Nasal cavity respiratory epithelium epithelial cell of viscerocranial mucosa (primary cell): Measurements from ENCODE around the gene ZNF284. TPM values are rescaled to one million over a fixed set of nuclear protein-coding genes. Genes with fewer than 3 reads are reported as not detected.

Experiments used
- total RNA-seq: library from RNA; depleted of rRNA; stranded (reverse); fragments of >200 nt; gene quantifications from 2 replicates; pipeline ENCODE4 v1.2.3, GENCODE V29; 2014

ZNF284 gene
- total RNA-seq, result 1.7 and 3.3 TPM in 2 replicates

DNA sequence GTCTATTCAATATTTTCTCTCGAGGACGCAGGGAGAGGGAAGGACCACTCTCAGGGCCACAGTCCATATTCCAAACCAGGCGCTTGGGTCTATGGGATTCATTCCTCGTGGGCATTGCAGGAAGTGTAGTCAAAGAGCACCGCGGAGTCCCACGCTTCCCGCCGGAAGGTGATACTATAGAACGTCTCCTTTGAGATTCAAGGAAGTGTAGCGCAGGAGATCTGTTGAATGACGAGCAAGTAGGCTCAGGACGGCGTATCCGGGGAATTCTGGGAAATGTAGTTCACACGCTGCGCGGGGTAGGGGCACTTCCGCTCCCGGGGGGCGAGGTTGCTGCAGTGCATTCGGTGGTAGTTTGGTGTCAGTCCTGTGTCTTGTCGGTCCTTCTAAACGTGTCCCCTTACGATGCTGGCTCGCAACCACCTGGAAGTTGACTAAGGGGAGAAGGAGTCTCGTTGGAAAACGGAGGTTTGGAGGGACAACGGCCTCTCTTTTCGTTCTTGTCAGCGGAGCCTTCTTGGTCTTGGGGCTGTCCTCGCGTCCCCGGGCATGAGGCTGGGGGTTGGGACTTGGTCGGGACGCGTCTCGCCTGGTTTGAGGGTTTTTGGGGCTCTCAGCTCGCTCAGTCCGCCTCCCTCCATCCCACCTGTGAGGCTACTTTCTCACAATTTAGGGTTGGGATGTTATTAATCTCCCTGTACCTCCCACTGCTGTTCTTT, at the start of gene ZNF284:
Gene ZNF284 (plus strand): TSS at position 336 of the 719 bp plus-strand sequence. CDS start 4,231 bp downstream, outside the sequence.

DNA sequence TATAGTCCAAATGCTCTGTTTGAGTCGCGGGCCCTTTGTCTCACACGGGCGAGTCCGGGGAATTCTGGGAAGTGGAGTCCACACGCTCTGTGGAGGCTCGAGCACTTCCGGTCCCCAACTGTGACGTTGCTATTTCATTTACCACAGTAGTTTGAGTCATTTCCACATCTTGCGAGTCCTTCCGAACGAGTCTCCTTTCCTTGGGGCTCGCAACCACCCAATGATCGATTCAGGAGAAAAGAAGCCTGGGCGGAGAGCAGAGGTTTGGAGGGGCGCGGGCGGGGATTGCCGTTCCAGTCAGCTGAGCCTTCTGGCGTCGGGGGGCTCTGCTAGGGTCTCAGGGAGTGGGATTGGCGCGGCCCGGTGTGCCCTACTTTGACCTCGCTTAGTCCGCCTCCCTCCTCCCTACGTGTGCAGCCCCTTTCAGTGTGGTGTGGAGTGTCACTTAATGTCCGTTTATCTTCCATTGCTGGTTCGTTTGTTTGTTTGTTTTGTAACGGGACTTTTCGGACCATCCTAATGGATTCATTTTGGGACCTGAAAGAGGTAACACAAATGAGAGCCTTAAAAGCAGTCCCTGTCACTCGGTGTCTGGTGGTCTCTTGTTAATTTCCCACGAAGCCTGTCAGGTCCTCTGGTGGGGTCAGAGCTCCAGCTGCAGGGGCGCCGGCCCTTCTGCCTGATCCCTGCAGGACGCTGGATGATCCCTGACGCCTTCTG, 46.6 kb upstream of the ZNF284 start, which contains the start of gene ZNF222:
Gene ZNF222 (plus strand): TSS at position 163 of the 720 bp plus-strand sequence. CDS start 58 bp downstream, at position 221.

DNA sequence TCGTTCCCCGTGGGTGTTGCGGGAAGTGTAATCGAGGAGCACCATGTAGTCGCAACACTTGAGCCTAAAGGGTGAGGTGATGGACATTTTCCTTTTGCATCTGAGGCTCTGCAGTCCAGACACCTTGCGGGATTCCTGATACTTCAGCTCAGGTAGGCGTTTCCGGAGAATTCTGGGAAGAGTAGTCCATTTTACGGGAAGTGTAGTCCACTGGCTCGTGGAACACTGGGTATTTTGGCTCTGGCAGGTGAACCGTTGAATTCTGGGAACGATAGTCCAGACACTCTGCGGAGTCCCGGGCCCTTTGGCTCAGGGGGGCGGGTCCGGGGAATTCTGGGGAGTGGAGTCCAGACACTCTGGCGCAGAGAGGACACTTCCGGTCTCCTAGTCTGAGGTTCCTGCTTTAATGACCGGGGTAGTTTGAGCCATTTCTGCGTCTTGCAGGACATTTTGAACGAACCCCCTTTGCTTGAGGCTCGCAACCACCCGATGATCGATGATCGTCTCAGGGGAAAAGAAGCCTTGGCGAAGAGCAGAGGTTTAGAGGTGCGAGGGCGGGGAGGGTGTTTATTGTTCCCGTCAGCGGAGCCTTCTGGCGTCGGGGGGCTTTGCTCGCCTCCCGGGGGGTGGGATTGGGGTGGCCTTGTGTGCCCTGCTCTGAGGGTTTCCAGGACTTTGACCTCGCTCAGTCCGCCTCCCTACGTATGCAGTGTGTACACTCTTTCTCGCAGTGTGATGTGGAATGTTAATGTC, 20.1 kb upstream of the ZNF284 start, which contains the start of gene ZNF223:
Gene ZNF223 (plus strand): TSS at position 387 of the 753 bp plus-strand sequence. CDS start 3,141 bp downstream, outside the sequence.

DNA sequence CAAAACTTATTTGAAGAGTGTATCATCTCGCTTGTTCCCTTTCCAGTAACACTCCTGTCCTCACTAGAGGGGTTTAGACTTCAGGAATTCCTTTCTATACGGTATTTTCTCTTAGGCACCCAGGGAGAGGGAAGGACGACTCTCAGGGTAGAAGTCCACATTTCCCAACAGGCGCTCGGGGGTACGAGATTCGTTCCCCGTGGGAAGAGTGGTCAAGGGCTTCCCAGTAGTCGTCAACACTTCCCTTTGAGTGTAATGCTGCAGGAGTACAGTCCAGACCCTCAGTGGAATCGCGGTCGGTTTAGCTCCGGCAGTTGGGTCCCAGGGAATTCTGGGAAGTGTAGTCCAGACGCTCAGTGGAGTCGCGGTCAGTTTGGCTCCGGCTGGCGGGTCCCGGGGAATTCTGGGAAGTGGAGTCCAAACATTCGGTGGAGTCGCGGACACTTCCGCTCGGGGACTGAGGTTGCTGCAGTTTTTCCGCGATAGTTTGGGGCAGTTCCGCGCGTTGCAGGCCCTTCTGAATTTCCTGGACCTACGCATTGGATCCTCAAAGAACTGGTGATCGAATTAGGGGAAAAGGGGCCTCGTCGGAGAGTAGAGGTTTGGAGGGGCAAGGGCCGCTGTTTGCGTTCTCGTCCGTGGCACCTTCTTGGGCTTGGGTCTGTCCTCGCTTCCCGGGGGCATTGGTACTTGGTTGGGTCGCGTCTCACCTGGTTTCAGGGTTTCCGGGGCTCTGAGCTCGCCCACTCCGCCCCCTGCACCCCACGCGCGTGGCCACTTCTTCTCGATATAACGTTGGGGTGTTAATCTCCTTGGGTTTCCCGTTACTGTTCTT, 22.2 kb downstream of the ZNF284 start, which contains the start of gene ZNF224:
Gene ZNF224 (plus strand): TSS at position 431 of the 835 bp plus-strand sequence. CDS start 3,513 bp downstream, outside the sequence.

DNA sequence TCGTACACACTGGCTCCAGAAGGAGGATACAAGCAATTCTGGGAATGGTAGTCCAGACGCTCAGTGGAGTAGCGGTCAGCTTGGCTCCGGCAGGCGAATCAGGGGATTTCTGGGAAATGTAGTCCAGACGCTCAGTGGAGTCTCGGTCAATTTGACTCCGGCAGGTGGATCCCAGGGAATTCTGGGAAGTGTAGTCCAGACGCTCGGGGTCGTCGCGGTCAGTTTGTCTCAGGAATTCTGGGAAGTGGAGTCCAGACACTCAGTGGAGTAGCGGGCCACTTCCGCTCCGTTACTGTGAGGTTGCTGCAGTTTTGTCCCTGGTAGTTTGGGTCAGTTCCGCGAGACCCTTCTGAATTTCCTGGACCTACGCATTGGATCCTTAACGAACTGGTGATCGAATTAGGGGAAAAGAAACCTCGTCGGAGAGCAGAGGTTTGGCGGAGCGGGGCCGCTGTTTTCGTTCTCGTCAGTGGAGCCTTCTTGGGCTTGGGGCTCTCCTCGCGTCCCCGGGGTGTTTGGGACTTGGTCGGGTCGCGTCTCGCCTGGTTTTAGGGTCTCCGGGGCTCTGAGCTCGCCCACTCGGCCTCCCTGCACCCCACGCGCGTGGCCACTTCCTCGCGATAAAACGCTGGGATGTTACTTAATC, 41.3 kb downstream of the ZNF284 start, which contains the start of gene ZNF225:
Gene ZNF225 (plus strand): TSS at position 262 of the 646 bp plus-strand sequence. CDS start 2,429 bp downstream, outside the sequence.

Other genes starting within 250 kb of the ZNF284 start
- 13.3 and 20.5 TPM in 2 replicates for gene ZNF283, start 244.8 kb upstream of the ZNF284 start, total RNA-seq
- 3.1 and 4.7 TPM in 2 replicates for gene ZNF404, start 188.2 kb upstream of the ZNF284 start, total RNA-seq
- 17.3 and 19.1 TPM in 2 replicates for gene ZNF45, start 136.9 kb upstream of the ZNF284 start, total RNA-seq
- gene ZNF221, start 120.9 kb upstream of the ZNF284 start, total RNA-seq, result 2.4 and 7.2 TPM in 2 replicates
- gene ZNF155, start 88.0 kb upstream of the ZNF284 start, total RNA-seq, result 9.2 and 10.4 TPM in 2 replicates
- 3.4 and 3.6 TPM in 2 replicates for gene ZNF230, start 69.2 kb upstream of the ZNF284 start, total RNA-seq
- 8.0 and 14.4 TPM in 2 replicates for gene ZNF222, start 46.8 kb upstream of the ZNF284 start, total RNA-seq
- gene ZNF223, start 20.1 kb upstream of the ZNF284 start, total RNA-seq, result 4.8 and 5.5 TPM in 2 replicates
- gene ZNF224, start 22.2 kb downstream of the ZNF284 start, total RNA-seq, result 23.2 and 26.1 TPM in 2 replicates
- gene ZNF225, start 41.2 kb downstream of the ZNF284 start, total RNA-seq, result 3.1 and 4.6 TPM in 2 replicates
- gene ZNF234, start 69.4 kb downstream of the ZNF284 start, total RNA-seq, result 5.5 and 15.6 TPM in 2 replicates
- 13.7 and 14.9 TPM in 2 replicates for gene ZNF226, start 92.9 kb downstream of the ZNF284 start, total RNA-seq
- 15.0 and 16.7 TPM in 2 replicates for gene ZNF227, start 140.4 kb downstream of the ZNF284 start, total RNA-seq
- under 0.01 and 0.43 TPM in 2 replicates for gene ZNF233, start 187.7 kb downstream of the ZNF284 start, total RNA-seq
- 4.1 and 6.9 TPM in 2 replicates for gene ZNF235, start 232.9 kb downstream of the ZNF284 start, total RNA-seq